ENCODE data around the gene BTBD1.

The BTBD1 gene

DNA sequence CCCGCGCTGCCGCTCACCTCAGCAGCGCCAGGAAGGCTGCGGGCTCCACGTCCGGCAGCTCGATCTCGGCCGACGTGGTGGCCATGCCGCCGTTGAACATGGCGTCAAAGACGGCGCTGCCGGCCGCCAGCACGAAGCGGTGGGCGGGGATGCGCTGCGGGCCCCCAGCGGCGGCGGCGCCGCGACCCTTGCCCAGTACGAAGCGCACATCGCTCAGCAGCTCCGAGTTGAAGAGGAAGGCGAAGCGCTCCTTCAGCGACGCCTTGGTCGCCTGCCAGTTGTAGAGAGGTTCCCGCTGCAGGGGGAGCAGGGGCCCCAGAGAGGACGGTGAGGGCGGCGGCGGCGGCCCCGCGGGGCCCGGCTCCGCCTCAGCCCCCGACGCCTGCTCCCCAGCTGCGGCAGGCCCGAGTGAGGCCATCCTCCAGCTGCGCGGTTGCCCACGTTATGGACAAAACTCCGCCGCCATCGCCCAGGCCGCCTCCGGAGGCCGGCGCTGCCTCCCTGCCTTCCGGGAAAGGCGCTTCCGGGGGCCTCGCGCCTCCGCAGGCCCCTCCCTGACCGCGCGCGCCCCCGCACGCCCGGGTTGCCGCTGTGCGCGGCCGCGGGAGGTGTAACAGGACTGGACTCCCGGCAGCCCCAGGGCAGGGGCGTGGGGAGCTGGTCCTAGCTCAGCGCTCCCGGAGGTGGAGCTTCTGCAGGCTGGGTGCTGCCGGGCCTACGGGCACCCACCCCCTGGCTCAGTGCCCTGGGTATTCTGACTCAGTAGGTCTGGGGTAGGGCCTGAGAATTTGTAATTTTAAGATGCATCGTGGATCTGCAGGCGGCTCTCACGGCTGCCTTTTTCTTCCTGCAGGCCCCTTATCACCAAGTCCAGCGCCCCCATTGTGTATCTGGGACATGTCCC is at the start of gene BTBD1:
Gene BTBD1, minus strand, starts transcription at position 519 of the 904 bp plus-strand sequence. Its CDS starts 101 bp downstream, at position 418.
- peak; percentile 92 for DNase-seq (ENCODE audit: low spot score)

DNA sequence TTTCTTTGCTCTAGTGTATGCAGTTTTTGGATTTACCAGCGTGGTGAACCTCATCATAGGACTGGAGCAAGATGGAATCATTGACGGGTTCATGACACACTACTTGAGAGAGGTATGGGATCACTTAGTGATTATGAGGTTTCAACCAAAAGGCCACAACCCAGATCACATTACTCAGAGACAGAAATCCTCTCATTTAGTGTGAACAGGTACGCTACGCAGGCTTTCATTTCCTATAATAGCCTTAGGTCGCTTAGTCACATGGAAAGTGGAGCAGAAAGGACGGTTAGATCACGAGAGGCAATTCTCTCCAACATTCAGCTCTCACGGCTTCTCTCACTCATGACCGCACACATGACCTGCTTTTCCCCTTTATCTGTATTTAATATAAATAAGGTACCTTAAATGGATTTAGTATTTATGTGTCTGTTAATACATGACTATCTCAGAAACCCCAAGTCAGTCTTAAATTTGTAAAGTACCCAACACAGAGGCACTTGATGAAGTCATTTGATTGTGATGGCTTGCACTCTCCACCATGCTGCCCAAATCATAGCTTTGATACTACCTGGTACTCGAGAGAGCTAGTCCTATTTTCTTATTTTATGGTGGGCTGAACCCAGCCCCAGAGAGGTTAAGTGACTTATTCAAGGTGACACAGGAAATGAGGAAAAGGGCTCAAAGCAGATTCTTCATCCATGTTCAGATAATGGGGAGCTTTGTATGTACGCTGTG is 48.9 kb upstream of the BTBD1 start:
- no peak for DNase-seq (ENCODE audit: low spot score)

DNA sequence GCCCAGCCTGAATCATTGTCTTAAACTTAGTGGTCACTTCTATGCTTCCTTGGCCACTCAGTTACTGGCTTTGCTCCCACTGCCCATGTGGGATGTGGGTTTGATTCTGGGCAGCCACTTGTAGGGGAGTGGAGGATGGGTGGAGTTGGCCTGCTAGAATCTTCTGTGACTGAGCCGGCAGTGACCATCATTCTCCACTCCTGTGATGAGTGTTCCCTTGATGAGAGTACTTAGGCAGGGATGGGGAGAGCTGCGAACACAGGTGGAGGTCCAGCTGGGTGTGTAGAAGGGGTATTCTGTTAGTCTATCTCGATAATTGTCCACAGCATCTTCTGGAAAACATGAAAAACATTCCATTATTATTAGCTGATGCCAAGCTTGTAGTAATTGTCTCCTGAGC is 48.4 kb upstream of the BTBD1 start:
- no peak for DNase-seq (ENCODE audit: low spot score)

DNA sequence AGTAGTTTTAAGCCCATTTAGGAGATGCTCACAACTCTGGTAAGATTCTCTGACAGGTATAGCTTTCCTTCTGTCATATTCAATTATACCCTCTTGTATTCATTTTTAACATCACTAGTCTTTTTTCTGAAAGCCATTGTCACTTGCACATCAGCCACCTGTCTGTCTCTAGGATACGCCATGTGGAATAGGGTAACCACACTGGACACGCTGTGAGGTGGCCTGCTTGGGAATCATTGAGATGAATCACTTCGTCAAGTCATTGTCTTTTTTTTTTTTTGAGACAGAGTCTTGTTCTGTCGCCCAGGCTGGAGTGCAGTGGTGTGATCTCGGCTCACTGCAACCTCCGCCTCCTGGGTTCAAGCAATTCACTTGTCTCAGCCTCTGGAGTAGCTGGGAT is 47.8 kb upstream of the BTBD1 start:
- DNase-seq (ENCODE audit: low spot score) = no peak

DNA sequence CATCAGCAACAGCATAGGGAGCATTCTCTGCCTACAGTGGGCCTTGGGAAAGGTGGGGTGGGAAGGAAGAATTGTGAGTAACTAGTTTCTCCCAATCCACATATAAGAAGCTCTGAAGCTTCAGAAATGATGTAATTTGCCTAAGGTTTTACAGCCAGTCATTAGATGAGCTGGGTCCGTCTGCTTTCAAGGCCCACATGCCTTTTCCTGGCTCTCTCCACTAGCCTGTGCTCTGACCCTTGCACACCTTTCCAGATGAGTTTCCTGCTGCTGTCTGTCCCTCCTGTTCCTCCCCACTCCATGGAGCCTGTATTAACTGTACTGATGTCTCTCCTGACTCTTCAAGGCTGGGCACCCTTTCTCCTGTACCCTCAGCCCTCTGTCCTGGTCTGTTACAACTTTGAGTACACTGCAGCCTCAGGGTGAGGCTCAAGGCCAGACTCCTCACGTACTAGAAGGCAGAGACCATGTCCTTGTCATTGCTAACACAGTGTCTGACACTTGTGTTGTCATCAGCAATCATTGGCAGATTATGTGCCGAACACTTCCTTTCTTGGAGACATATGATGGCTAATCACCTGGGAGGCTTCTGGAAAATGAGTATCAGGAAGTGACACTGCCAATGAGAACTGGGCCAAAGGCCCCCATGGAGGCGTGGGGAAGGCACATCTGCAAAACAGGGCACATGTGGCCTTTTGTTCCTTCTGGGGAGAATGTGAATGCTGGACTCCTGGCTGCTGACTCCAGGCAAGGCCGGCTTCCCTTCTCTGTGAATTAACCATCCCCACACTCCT is 47.0 kb upstream of the BTBD1 start:
- DNase-seq (ENCODE audit: low spot score) = no peak

DNA sequence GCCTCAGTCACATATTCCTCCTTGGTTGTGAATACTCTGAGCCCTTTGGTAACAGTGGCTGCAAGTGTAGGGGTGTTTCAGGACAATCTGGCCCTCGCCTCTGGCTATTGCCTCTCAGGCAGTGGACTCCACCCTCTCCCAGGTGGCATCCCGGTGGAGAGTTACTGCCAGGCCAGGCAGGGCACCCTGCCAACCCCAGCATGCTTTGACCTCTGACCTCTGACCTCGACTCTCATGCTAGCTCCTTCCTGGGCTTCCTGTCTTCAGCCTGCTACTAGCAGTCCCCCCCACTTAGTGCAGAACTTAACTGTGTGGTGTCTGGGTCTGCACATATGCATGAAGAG is 45.9 kb upstream of the BTBD1 start:
- no peak for DNase-seq (ENCODE audit: low spot score)

DNA sequence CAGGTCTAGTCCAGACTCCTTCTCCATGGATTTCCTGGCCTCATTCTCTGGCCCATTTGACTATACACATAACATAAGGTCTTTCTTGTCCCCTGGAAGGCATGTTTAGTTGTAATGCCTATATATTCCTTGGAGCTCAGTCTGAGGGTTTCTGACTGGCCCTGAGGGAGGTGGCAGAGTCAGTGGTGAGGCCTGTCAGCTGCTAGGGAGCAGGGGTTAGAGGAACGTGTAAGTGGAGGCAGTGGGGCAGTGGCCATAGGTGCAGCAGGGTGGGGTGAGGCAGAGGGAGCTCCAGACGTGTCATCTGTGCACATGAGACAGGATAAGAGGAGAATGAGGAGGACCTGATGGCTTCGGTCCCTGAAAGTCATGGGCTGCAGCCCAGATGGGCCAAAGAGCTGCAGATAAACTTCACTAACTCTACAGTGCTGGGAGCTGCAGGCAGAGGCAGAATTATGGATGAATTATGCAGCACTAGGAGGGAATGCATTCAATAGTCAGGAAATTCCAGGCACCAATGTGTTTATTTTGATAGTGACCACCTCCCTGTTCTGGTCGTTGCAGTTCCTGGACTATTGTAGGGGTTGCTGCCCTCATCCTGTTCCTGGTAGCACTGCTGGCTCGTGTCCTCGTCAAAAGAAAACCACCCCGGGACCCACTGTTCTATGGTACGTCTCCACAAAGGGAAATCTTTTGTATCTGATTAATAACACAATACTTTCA is 45.3 kb upstream of the BTBD1 start:
- no peak for DNase-seq (ENCODE audit: low spot score)

DNA sequence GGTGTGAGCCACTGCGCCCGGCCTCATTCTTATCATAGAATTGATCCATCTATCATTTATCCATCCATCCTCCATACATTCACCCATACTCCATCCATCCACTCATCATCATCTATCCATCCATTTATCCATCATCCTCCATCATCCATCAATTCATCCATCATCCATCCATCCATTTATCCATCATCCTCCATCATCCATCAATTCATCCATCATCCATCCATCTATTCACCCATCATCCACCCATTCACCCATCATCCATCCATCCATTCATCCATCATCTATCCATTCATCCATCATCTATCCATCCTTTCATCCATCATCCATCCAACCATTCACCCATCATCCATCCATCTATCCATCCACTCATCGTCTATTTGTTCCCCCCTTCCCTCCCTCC is 44.1 kb upstream of the BTBD1 start:
- DNase-seq (ENCODE audit: low spot score) = no peak

DNA sequence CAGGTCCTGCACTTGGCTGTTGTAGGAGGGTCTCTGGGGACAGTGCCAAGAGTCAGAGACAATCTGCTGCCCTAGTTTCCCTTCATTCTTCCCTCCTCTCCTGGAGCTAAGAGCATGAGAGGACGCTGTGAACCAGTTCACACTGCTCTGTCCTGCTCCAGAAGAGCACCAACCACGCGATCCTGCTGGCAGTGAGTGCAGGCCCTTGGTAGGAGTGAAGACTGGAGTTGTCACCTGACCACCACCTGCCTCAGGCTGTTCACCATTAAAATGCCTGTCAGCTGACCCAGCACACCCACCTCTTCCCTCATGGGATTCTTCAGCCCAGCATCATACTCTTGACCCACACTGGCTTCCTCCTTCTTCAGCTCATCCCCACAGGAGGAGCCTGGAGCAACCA is 43.3 kb upstream of the BTBD1 start:
- DNase-seq (ENCODE audit: low spot score) = no peak

DNA sequence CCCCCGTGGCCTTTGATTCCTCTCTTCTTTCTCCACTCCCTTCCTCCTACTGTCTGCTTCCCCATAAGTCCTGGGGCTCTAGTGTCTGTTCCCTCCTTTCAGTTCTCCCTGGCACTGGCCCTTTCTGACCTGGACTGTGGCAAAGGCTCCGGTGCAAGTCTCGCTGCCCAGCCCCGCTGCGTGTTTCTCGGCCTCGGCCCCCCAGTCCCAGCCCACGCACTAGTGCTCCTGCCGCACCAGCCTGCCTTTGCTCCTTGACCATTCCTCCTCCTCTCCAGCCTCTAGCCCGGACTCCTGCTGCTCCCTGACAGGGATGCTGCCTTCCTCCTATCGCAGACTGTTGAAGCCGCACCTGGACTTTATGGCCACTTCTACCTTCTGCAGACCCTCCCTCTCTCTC is 42.5 kb upstream of the BTBD1 start:
- DNase-seq (ENCODE audit: low spot score) = no peak

DNA sequence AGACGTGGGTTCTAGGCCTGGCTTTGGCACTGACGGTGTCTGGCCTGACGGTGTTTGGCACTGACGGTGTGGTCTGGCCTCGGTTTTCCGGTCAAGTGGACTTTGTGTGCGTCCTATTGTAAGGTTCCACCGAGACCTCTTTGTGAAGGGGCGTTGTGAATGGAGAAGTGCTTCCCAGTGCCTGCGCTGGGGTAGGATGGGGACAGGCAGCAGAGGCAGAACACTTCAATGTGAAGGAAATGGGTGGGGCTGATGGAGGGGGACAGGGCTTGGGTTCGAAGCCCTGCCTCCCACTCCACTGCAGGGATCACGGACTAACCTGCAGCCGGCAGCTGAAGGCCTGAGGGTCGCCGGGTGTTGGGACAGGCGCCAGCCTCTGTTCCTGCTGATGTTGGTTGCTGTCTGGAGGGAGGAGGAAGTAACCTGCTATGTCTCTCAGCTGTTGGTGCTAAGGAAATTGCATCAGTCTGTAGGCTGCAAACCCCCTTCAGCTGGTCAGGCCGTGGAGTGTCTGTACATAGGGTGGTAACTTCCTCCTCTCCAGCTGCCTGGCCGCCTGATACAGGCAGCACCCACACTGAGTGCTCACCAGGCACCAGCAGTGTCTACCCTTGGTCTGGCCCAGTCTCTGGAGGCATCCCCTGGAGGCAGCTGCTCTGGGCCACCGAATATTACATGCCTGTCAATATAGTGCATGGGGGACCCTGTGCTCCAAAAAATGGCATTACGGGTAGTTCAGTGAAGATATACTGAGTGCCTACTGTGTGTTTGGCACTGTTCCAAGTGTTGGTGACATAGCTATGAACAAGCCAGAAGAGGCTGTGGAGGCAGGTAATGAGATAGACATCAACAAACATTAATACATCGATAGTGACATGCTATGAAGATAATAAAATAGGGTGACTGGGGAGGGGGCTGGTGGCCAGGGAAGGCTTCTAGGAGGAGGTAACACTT is 41.5 kb upstream of the BTBD1 start:
- peak; percentile 23 for DNase-seq (ENCODE audit: low spot score)

DNA sequence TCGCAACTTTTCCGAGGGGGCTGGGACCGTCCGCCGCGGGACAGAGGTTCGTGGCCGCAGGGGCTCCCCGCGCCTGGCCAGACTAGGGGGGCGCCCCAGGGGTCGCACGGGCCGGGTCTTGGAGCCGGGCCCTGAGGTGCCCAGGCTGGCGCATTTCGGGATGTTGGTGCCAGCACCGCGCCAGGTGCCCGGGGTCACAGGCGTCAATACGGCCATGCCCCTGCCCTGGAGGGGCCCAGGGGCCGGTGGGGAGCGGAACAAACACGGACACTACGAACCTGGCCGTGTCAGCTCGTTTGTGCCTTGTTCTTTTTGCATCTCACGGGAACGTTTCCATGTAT is 40.8 kb upstream of the BTBD1 start:
- DNase-seq (ENCODE audit: low spot score) = no peak

DNA sequence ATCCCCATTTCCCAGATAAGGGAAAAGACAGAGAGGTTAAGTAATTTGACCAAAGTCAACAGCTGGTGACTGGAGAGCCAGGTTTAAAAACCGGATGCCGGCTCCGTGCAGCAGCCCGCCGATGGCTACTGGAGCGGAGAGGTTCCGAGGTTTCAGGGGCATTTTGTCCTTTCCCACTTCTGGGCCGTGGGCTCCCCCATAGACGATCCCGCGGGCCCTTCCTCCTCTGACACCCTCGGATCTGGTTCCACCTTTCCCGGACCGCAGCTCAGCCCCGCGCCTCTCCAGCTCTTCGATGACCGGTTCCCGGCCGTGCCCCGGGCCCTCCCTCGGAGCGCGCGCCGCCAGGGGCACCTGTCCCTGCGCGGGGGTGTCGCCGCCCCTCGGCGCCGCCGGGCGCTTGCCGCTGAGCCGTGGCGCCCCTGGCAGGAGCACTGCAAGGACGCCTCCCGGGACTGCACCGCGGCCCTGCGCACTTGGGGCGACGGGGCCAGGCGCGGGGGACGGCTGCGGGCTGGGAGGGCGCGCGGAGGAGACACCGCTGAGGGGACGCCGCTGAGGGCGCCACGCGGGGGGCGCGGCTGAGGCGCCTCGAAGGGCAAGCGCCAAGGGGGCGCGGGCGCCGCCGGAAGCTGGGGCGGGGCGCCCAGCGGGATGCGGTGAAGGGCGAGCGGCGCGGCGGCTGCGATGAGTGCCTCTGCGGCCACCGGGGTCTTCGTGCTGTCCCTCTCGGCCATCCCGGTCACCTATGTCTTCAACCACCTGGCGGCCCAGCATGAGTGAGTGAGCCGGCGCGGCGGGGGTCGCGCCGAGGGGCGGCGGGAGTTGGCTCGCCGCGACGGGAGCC is 40.2 kb upstream of the BTBD1 start, which contains the start of gene TM6SF1:
Gene TM6SF1, plus strand, starts transcription at position 652 of the 847 bp plus-strand sequence. Its CDS starts 36 bp downstream, at position 688.
- DNase-seq (ENCODE audit: low spot score) = no peak

DNA sequence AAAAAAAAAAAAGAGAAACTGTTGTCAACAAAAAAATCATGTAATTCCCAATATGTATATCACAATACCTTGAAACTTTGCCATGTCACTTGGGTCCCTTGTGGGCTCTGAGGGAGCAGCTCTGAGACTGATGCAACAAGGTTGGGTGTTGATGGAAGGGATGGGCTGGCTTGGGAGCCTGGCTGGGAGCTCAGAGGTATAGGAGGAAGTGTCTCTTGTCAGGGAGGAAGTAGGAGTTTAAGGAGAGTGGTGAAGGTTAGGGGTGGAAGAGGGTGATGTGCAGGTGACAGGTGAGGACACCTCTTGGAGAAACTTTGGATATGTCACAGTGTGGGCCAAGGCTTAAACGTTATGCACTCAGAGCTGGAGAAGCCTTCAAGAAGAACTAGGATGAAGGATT is 38.4 kb upstream of the BTBD1 start:
- no peak for DNase-seq (ENCODE audit: low spot score)

DNA sequence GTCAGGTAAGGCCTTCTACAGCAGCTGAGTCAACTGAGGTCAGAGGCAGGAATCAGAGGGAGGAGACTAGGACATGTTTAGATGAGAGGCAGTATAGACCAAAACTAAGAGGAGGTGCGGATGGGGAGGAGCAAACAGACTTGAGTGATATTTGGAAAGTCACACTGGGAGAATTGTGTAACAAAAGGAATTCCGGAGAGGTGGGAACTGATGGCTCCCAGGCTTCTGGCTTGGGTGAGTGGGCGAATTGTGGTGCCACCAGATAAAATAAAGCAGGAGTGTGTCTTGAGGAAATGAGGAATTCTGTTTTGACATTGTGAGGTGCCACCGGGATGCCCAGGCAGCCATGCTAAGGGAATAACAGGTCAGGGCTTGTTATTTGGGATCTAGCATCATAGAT is 37.1 kb upstream of the BTBD1 start:
- no peak for DNase-seq (ENCODE audit: low spot score)

DNA sequence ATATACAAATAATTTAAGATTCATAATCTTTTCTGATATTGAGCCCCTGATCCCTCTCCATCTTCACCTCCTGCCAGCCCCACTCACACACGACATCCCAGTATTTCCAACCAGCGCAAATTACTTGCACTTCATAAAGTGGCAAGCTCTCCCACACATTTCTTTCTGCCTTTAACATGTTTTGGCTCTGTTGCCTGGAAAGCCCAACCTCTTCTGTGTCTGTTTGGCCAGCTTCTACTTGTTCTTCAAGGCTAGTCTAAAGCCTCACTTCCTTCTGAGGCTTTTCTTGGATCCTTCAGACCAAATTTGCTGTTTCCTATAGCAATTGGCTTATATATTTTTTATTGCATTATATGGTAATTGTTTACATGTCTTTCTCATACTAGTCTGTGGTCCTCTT is 35.3 kb upstream of the BTBD1 start:
- no peak for DNase-seq (ENCODE audit: low spot score)

DNA sequence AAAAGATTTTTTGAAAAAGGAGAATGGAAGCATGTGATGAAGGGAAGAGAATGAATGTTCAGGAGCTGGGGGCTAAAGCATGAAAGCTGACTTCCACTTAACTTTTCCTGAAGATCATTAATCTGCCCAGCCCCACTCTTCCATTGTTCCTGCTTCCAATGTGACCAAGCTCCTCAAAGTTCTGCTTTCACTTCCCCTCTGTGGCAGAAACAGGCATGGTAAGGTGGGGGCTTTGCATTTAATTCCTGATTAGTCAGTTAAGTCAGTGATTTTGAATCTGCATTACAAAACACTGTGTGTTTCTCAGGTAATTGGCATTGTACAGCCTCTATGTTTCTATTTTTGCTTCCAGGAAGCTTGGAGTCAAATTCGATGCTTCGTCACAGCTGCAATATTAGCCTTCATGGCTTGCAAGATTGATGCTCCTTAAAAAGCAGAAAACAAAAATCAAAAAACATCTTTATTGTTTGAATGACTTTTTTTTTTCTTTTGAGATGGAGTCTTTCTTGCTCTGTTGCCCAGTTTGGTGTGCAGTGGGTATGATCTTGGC is 33.1 kb upstream of the BTBD1 start:
- no peak for DNase-seq (ENCODE audit: low spot score)

DNA sequence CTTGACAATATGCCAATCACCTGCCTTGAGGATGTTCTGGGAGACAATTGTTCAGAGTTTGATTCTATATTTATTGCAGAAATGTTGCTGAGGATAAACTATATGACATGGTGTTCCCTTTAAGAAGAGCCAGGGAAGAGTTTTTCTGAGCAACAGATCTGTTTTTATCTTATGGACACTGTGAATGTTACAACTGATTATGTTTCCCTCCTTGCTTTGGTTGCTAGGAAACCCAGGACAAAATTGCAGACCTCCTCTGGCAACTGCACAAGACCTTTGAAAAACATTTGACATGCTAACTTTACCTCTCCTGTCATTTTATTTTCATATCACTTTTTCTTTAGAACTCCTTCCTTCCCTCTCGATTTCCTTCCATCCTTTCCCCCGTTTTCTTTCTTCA is 32.2 kb upstream of the BTBD1 start:
- DNase-seq (ENCODE audit: low spot score) = no peak

DNA sequence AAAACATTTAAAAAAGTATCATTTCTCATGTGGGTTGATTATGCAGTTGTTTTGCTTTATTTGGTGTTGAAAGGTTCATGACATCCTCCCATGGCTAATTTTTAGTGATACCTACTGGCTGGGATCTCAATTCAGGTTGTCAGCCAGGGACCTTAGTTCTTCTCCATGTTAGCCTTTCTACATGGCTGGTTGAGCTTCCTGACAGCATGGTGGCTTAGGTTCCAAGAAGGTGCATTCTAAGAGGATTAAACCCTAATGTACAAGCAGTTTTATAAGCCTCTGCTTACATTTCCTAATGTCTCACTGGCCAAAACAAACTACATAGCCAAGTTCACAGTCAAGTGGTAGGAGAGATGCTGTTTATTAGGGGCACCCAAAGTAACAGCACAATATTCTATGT is 31.0 kb upstream of the BTBD1 start:
- no peak for DNase-seq (ENCODE audit: low spot score)

DNA sequence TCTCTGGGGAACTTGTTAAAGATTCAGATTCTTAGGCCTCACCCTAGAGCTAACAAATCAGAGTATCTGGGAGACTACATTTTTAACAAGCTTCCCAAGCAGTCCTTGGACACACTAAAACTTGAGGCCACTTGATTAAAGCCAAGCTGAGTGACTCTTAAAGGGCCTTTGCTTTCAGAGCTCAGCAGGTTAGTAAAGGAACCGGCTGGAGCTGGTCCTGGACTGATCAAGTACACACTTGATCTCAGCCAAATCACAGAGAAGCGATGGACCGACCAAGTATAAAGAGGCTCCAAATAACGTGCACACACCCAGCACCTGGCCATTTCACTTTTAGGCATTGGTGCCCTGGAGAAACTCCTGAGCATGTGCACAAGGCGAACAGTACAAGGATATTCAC is 27.5 kb upstream of the BTBD1 start:
- DNase-seq (ENCODE audit: low spot score) = no peak
